A673 (cell line): Measurements from ENCODE around the gene CDCP2. TPM values are rescaled to one million over a fixed set of nuclear protein-coding genes. Genes with fewer than 3 reads are reported as not detected.

Experiments used
- BruUV-seq: library from RNA; stranded (reverse); fragments of 400-500 nt; replicated peaks from 2 replicates; lab custom pipeline; 2021; lab: Mats Ljungman, UMichigan
- CTCF ChIA-PET: fragments of 300-600 bp; sonication (Branson Sonifier 250); formaldehyde crosslinking; loops from one replicate; lab custom pipeline; 2022; ENCODE audit warnings: antibody characterized with exemption; lab: Charles Lee
- POLR2A ChIA-PET: fragments of 300-600 bp; sonication (Branson Sonifier 250); formaldehyde crosslinking; loops from one replicate; lab custom pipeline; 2022; ENCODE audit warnings: antibody characterized with exemption; ENCODE audit not compliant: low non-redundant PET; lab: Charles Lee
- DNase-seq: peaks from one replicate; pipeline ENCODE4 v3.0.0-alpha.2; 2015; ENCODE audit warnings: low spot score
- H3K27ac ChIP-seq: fragments of 200-600 bp; sonication (generic); 2 replicates; pipeline ENCODE4 v1.5.1; 2016; ENCODE audit warnings: mixed run types, low read depth, mild to moderate bottlenecking, mixed read lengths, antibody characterized with exemption, low read length; ENCODE audit not compliant: poor library complexity, severe bottlenecking
- H3K27me3 ChIP-seq: fragments of 200-600 bp; sonication (generic); replicated peaks from 2 replicates; pipeline ENCODE4 v1.6.1; 2017; ENCODE audit warnings: mixed run types, low read depth, mild to moderate bottlenecking, mixed read lengths, antibody characterized with exemption, low read length; ENCODE audit not compliant: insufficient read depth, poor library complexity
- H3K36me3 ChIP-seq: fragments of 200-600 bp; sonication (generic); 2 replicates; pipeline ENCODE4 v1.6.1; 2016; ENCODE audit warnings: mixed run types, mild to moderate bottlenecking, mixed read lengths, antibody characterized with exemption, low read length; ENCODE audit not compliant: insufficient read depth, poor library complexity, severe bottlenecking
- H3K4me1 ChIP-seq: fragments of 200-600 bp; sonication (generic); 2 replicates; pipeline ENCODE4 v1.6.1; 2017; ENCODE audit warnings: mixed run types, mild to moderate bottlenecking, mixed read lengths, antibody characterized with exemption, low read length; ENCODE audit not compliant: insufficient read depth, poor library complexity, severe bottlenecking
- H3K4me3 ChIP-seq: fragments of 200-600 bp; sonication (generic); 2 replicates; pipeline ENCODE4 v1.5.1; 2016; ENCODE audit warnings: low read depth, mixed run types, mild to moderate bottlenecking, mixed read lengths, low read length; ENCODE audit not compliant: poor library complexity, severe bottlenecking
- H3K9me3 ChIP-seq: fragments of 200-600 bp; sonication (generic); 2 replicates; pipeline ENCODE4 v1.6.1; 2016; ENCODE audit warnings: mixed run types, low read depth, mild to moderate bottlenecking, mixed read lengths, antibody characterized with exemption, low read length; ENCODE audit not compliant: poor library complexity, severe bottlenecking
- EZH2 ChIP-seq: fragments of 200-600 bp; sonication (generic); IDR thresholded peaks from 2 replicates; pipeline ENCODE4 v1.6.1; 2017; ENCODE audit warnings: borderline replicate concordance, low read depth, mild to moderate bottlenecking, mixed read lengths, antibody characterized with exemption, low read length; ENCODE audit not compliant: poor library complexity, severe bottlenecking
- intact Hi-C: fragments of 100-400 bp; cut with micrococcal nuclease; formaldehyde crosslinking; loops from one replicate; pipeline ENCODE4 v1.10.0; 2022; ENCODE audit not compliant: unreplicated experiment
- total RNA-seq: library from RNA; stranded (reverse); gene quantifications from 2 replicates; pipeline ENCODE4 v1.2.3, GENCODE V29; 2021
- TF ChIP-seq, protein P1 (sequence below): fragments of 300-800, 200-600 bp; sonication (generic); conservative IDR thresholded peaks from 2 replicates; pipeline ENCODE4 v1.5.1; 2017; ENCODE audit warnings: low read depth, mild to moderate bottlenecking, antibody characterized with exemption, low read length, moderate library complexity, mixed read lengths

The CDCP2 gene
- total RNA-seq, 1 experiment from 2014 or later: not detected

- intact Hi-C loops: no loop called here
These were observed 38.8 kb downstream of the CDCP2 start for GRCh38 chr1:54114001-54114400.

DNA sequence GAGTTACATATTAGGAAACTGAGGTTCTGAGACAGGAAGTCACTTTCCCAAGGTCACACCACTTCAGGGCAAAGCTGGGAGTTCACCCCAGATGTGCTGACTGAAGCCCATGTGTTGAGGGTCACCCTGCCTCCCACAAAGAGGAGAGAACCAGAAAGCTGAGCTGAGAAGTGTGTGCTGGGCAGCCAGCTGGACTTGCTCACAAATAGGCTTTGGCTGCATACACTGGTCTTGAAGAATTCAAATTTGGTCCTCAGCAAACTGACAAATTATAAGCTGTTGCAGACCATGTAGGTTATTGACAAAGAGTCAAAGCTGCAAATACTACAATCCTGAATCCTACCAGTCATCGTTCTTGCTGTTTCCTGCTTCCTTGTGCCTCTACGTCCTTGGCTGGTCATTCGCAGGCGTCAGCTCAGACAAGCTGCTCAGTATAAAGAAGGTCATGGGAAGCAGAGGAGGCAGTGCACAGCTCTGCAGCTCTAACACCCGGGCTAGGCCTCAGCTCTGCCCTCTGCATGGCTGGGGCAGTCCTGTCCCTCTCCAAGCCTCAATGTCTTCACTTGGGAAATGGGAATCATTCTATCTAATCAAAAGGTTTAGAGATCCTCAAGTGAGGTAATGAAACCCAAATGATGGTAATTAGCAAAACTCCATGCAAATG, 40.0 kb downstream of the CDCP2 start:
- no TSS peak for BruUV-seq
- H3K27ac ChIP-seq: no peak overlapping the region

More at GRCh38 chr1:54114001-54114400, 38.8 kb downstream of the CDCP2 start:
- no peaks in the 10 kb centered on the region for H3K9me3 ChIP-seq
- BruUV-seq: no TSS peak
- no peak for DNase-seq
- H3K36me3 ChIP-seq: no peaks in the 10 kb centered on the region
- CTCF ChIA-PET: no interaction called here
- TF ChIP-seq, protein P1, sequence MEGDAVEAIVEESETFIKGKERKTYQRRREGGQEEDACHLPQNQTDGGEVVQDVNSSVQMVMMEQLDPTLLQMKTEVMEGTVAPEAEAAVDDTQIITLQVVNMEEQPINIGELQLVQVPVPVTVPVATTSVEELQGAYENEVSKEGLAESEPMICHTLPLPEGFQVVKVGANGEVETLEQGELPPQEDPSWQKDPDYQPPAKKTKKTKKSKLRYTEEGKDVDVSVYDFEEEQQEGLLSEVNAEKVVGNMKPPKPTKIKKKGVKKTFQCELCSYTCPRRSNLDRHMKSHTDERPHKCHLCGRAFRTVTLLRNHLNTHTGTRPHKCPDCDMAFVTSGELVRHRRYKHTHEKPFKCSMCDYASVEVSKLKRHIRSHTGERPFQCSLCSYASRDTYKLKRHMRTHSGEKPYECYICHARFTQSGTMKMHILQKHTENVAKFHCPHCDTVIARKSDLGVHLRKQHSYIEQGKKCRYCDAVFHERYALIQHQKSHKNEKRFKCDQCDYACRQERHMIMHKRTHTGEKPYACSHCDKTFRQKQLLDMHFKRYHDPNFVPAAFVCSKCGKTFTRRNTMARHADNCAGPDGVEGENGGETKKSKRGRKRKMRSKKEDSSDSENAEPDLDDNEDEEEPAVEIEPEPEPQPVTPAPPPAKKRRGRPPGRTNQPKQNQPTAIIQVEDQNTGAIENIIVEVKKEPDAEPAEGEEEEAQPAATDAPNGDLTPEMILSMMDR: no peak
- TF ChIP-seq EZH2: no peak
- no peaks in the 10 kb centered on the region for H3K27me3 ChIP-seq
- no peak overlapping the region for H3K27ac ChIP-seq
- no peaks in the 10 kb centered on the region for H3K4me1 ChIP-seq
- no peak overlapping the region for H3K4me3 ChIP-seq
- POLR2A ChIA-PET: no interaction called here

GRCh38 chr1:54112027-54112426, 40.8 kb downstream of the CDCP2 start:
- TF ChIP-seq, protein P1: no peak
- no peak for TF ChIP-seq EZH2
- Histone ChIP-seq H3K27ac (no peak overlapping the region), H3K27me3 (no peaks in the 10 kb centered on the region), H3K9me3 (no peaks in the 10 kb centered on the region), H3K4me1 (no peaks in the 10 kb centered on the region), H3K4me3 (no peak overlapping the region), H3K36me3 (no peaks in the 10 kb centered on the region)
- intact Hi-C loops: no loop called here
- ChIA-PET CTCF (no interaction called here), POLR2A (no interaction called here)
- no TSS peak for BruUV-seq
- no peak for DNase-seq

More for the DNA sequence above, 40.0 kb downstream of the CDCP2 start:
- intact Hi-C loops: no loop called here
- Histone ChIP-seq H3K4me1 (no peaks in the 10 kb centered on the region), H3K27me3 (no peaks in the 10 kb centered on the region), H3K9me3 (no peaks in the 10 kb centered on the region), H3K36me3 (no peaks in the 10 kb centered on the region), H3K4me3 (no peak overlapping the region)
- ChIA-PET POLR2A (no interaction called here), CTCF (no interaction called here)
- no peak for TF ChIP-seq EZH2
- TF ChIP-seq, protein P1: no peak
- DNase-seq: no peak
